Measurements from ENCODE around the gene COMP.
"Not testable (repeated sequence)": the region's sequence is repeated elsewhere in the genome, so short reads cannot be mapped to it uniquely, and the experiment has no call there.

The COMP gene

GRCh38 chr19:18745931-18746330, 45.2 kb downstream of the COMP start:
- DNase-seq (ENCODE audit: low read depth): no peak

- no peak for DNase-seq (ENCODE audit: low read depth)
Observed at GRCh38 chr19:18745012-18745735, 45.9 kb downstream of the COMP start.

GRCh38 chr19:18743784-18744418, 47.2 kb downstream of the COMP start:
- DNase-seq (ENCODE audit: low read depth): no peak

GRCh38 chr19:18742838-18743783, 48.0 kb downstream of the COMP start:
- DNase-seq (ENCODE audit: low read depth): no peak

- no peak for DNase-seq (ENCODE audit: low read depth)
Observed at GRCh38 chr19:18742324-18742723, 48.8 kb downstream of the COMP start.

GRCh38 chr19:18741124-18742121, 49.7 kb downstream of the COMP start:
- DNase-seq (ENCODE audit: low read depth): no peak

- no peak for DNase-seq (ENCODE audit: low read depth)
Observed at GRCh38 chr19:18738961-18739690, 52.0 kb downstream of the COMP start.

GRCh38 chr19:18737954-18738351, 53.2 kb downstream of the COMP start:
- no peak for DNase-seq (ENCODE audit: low read depth)

- no peak for DNase-seq (ENCODE audit: low read depth)
Observed at GRCh38 chr19:18737337-18737953, 53.7 kb downstream of the COMP start.

GRCh38 chr19:18736415-18737336, 54.4 kb downstream of the COMP start:
- DNase-seq (ENCODE audit: low read depth): no peak

- no peak for DNase-seq (ENCODE audit: low read depth)
Observed at GRCh38 chr19:18735752-18736151, 55.4 kb downstream of the COMP start.

GRCh38 chr19:18735324-18735723, 55.8 kb downstream of the COMP start:
- no peak for DNase-seq (ENCODE audit: low read depth)

- DNase-seq (ENCODE audit: low read depth): not testable (repeated sequence)
Observed at GRCh38 chr19:18733762-18734332, 57.3 kb downstream of the COMP start.

- no peak for DNase-seq (ENCODE audit: low read depth)
Observed at GRCh38 chr19:18733196-18733647, 57.9 kb downstream of the COMP start.
